WERI-Rb-1 (cell line): ENCODE results near the gene PPP2R2B.
A peak's percentile ranks its signal among the peaks of the same experiment; 100 is the strongest.

Experiments
- DNase-seq: peaks from one replicate; pipeline ENCODE4 v3.0.0-alpha.2; 2020
- H3K27ac ChIP-seq: fragments of 250-450 bp; sonication (Bioruptor Pico); 2 replicates; pipeline ENCODE4 v1.5.1; 2020; ENCODE audit warnings: mild to moderate bottlenecking, moderate library complexity
- H3K27me3 ChIP-seq: fragments of 250-450 bp; sonication (Bioruptor Pico); 2 replicates; pipeline ENCODE4 v1.5.1; 2021; ENCODE audit warnings: mild to moderate bottlenecking, low read depth, moderate library complexity; ENCODE audit not compliant: insufficient read depth, severe bottlenecking
- H3K36me3 ChIP-seq: fragments of 250-450 bp; sonication (Bioruptor Pico); 2 replicates; pipeline ENCODE4 v1.5.1; 2020; ENCODE audit warnings: mild to moderate bottlenecking, moderate library complexity
- H3K4me3 ChIP-seq: 2 replicates; pipeline ENCODE4 v1.5.1; 2011; ENCODE audit warnings: low read depth, mild to moderate bottlenecking, control low read depth, low read length
- H3K9me3 ChIP-seq: fragments of 250-450 bp; sonication (Bioruptor Pico); 2 replicates; pipeline ENCODE4 v1.5.1; 2021; ENCODE audit warnings: mild to moderate bottlenecking, moderate library complexity; ENCODE audit not compliant: severe bottlenecking
- CTCF ChIP-seq: IDR thresholded peaks from 2 replicates; pipeline ENCODE4 v1.5.1; 2011; ENCODE audit warnings: low read depth, mild to moderate bottlenecking, control low read depth, inconsistent platforms, low read length

PPP2R2B gene

GRCh38 chr5:146632620-146633322 lies 245.8 kb downstream of the PPP2R2B start:
- no peaks in the 10 kb centered on the region for H3K9me3 ChIP-seq
- TF ChIP-seq CTCF = no peak
- H3K27ac ChIP-seq = no peak overlapping the region
- peak; percentile 12 for DNase-seq
- H3K36me3 ChIP-seq = no peaks in the 10 kb centered on the region
- H3K27me3 ChIP-seq = no peaks in the 10 kb centered on the region
- peak overlapping the region; percentile 13; the same call in 1 of the 2 replicates for H3K4me3 ChIP-seq

- no peak overlapping the region for H3K4me3 ChIP-seq
- DNase-seq = no peak
- H3K9me3 ChIP-seq = peaks cover 4% of the 10 kb centered on the region
- H3K27me3 ChIP-seq = no peaks in the 10 kb centered on the region
- no peak overlapping the region for H3K27ac ChIP-seq
- no peaks in the 10 kb centered on the region for H3K36me3 ChIP-seq
- no peak for TF ChIP-seq CTCF
Observed at GRCh38 chr5:146630472-146630871, 248.1 kb downstream of the PPP2R2B start.

- H3K27me3 ChIP-seq = no peaks in the 10 kb centered on the region
- H3K36me3 ChIP-seq = no peaks in the 10 kb centered on the region
- H3K9me3 ChIP-seq = peaks cover 4% of the 10 kb centered on the region
- TF ChIP-seq CTCF = no peak
- no peak overlapping the region for H3K4me3 ChIP-seq
- H3K27ac ChIP-seq = no peak overlapping the region
- no peak for DNase-seq
Observed at GRCh38 chr5:146628950-146629349, 249.6 kb downstream of the PPP2R2B start.

GRCh38 chr5:146626936-146627335 lies 251.6 kb downstream of the PPP2R2B start:
- no peak for TF ChIP-seq CTCF
- Histone ChIP-seq H3K27me3 (no peaks in the 10 kb centered on the region), H3K4me3 (no peak overlapping the region), H3K27ac (no peak overlapping the region), H3K36me3 (no peaks in the 10 kb centered on the region), H3K9me3 (peaks cover 4% of the 10 kb centered on the region)
- no peak for DNase-seq

- no peak for TF ChIP-seq CTCF
- DNase-seq = no peak
- Histone ChIP-seq H3K27me3 (no peaks in the 10 kb centered on the region), H3K36me3 (no peaks in the 10 kb centered on the region), H3K27ac (no peak overlapping the region), H3K4me3 (no peak overlapping the region), H3K9me3 (peaks cover 4% of the 10 kb centered on the region)
Observed at GRCh38 chr5:146624179-146624578, 254.4 kb downstream of the PPP2R2B start.

GRCh38 chr5:146623666-146624065 lies 254.9 kb downstream of the PPP2R2B start:
- H3K27ac ChIP-seq = no peak overlapping the region
- TF ChIP-seq CTCF = no peak
- H3K36me3 ChIP-seq = no peaks in the 10 kb centered on the region
- peaks cover 4% of the 10 kb centered on the region for H3K9me3 ChIP-seq
- no peaks in the 10 kb centered on the region for H3K27me3 ChIP-seq
- DNase-seq = no peak
- no peak overlapping the region for H3K4me3 ChIP-seq
